Astrocyte of the spinal cord (primary cell): ENCODE measurements around the gene RNF166.

Experiments used
- DNase-seq: peaks from one replicate; pipeline ENCODE4 v3.0.0; 2011; ENCODE audit warnings: low read depth, low spot score
- H3K4me3 ChIP-seq: 2 replicates; pipeline ENCODE4 v1.5.1; 2011; ENCODE audit warnings: low read depth, mild to moderate bottlenecking, low read length, moderate library complexity
- CTCF ChIP-seq: IDR thresholded peaks from 2 replicates; pipeline ENCODE4 v1.5.1; 2012; ENCODE audit warnings: low read depth, mild to moderate bottlenecking, low read length, inconsistent platforms
- in situ Hi-C: cut with HindIII; loops from 2 replicates; pipeline ENCODE4 v1.10.0; 2017; ENCODE audit warnings: low sequenced_read_pairs

RNF166 gene

DNA sequence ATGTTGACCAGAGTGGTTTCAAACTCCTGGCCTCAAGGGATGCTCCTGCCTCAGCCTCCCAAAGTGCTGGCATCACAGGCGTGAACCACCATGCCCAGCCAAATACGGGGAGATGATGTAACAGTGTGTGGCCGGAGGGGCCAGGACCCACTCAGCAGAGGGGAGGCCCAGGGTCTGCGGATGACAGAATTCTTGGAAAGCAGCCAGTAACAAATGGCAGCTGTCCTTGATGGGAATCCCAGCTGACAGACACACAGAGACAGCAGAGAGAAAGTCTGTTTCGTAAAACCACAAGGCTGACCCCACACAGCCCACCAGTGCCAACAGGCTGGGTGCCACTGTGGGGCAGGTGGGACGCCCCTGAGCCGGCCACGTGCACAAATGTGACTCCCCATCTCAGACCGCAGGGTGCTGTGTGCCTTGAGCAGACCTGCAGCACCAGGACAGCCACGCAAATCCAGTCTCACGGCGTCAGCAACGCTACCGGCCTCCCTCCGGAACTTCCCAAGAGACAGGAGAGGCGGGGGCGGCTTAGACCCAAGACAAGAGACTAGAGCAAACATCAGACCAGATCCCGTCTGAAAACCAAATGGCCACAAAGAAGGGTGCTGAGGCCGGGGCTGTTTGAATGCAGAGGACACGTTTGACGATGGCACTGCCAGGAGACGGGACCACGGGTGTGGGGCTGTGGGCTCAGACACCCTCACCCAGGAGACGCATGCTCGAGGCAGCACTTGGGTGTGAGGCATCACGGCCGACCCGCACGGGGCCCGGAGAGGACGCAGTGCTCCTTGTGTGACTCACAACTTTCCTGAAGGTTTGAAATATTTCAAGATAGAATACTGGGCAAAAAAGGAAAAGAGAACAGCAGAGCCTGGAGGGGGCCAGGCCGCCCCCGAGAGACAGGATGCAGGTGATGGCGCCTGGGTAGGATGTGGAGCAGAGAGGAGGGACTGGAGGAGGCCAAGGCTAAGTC is 24.7 kb upstream of the RNF166 start:
- TF ChIP-seq CTCF: no peak
- H3K4me3 ChIP-seq: no peak overlapping the region
- in situ Hi-C loops: no loop called here
- peak; percentile 72 for DNase-seq

DNA sequence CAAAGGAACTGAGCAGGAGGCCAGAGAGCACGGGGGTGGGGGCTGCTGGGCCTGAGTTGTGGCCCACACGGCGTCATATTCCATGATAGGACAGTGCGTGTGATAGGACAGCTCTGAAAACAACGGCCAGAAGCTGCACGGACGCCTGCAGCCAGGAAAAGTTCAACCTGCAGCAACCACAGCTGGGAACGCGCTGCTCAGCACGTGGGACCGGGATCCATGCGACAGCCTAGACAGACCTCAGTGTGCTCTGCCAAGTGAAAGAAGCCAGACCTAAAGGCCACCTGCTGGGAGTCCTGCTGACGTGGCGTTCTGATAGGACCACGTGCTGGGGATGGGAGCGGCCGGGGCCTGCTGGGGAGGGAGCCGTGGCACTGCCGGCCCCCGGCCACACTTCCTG is 21.7 kb upstream of the RNF166 start:
- in situ Hi-C loops: no loop called here
- H3K4me3 ChIP-seq: no peak overlapping the region
- TF ChIP-seq CTCF: no peak
- peak; percentile 70 for DNase-seq

DNA sequence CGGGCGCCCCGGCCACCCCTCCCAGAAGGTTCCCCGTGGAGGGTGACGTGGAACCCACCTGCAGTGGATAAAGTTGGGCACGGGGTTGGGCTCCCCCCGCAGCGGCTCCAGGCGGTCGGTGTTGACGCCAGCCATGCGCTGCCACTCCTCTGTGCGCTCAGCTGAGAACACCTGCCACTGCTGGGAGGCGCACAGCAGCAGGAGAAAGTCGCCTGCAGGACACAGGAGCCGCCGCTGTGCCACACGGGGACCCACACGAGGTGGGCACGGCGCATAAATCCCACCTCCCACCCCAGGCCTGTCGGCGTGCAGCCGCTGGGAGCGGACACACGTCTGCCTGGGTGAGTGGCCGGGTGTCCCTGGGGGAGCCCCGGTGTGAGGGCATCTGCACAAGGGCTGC is 20.8 kb upstream of the RNF166 start:
- H3K4me3 ChIP-seq: no peak overlapping the region
- in situ Hi-C loops: no loop called here
- TF ChIP-seq CTCF: no peak
- no peak for DNase-seq

DNA sequence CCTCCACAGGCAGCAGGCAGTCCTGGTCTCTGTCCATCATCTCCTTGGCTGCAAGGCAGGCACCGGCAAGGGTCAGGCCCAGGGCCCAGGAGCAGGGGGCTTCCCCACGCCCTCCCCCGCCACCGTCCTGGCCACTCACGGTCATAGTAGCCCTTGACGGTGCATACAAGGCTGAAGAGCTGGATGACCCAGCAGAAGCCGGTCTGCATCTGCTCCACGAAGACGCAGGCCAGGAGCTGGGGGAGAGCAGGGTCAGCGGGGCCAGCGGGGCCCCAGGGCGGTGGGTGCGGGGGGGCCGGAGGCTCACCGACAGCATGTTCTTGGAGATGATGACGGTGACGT is 20.2 kb upstream of the RNF166 start:
- in situ Hi-C loops: no loop called here
- no peak overlapping the region for H3K4me3 ChIP-seq
- no peak for DNase-seq
- no peak for TF ChIP-seq CTCF

GRCh38 chr16:88725609-88726407 is 19.6 kb upstream of the RNF166 start:
- H3K4me3 ChIP-seq: no peak overlapping the region
- TF ChIP-seq CTCF: no peak
- no peak for DNase-seq
- in situ Hi-C loops: no loop called here

DNA sequence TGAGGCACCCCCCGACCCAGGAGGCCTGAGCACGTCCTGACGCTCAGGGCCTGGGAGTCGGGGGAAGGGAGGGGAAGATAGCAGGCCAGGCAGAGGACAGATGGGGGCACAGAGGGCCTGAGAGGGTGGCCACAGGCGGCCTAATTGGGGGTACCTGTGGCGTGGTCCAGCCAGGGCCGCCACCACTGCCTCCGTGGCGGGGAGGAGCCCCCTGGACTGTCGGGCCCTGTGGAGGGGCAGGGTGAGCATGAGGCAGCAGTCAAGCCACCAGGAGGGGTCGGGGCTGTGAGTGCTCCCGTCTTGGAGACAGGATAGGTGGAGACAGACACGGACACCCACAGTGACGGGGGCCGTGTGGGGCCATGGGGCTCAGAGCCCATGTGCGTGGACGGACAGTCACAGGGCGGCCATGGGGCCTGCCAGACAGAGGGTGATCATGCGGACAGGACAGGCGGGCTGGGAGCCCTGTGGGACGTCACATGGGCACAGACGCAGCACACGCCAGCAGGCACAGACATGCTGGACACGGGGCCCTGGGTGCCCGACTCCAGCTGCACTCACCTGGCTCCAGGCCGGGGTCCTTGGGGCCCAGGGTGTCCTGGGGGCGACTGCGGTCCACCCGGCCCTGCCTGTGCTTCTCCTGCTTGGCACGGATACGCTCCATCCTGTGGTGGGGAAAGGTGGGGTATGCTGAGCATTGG is 18.8 kb upstream of the RNF166 start:
- in situ Hi-C loops: no loop called here
- DNase-seq: no peak
- H3K4me3 ChIP-seq: no peak overlapping the region
- no peak for TF ChIP-seq CTCF
